Activated CD8-positive, alpha-beta memory T cell treated with anti-CD3 and anti-CD28 coated beads, Interleukin-2, amount 50 U/mL, for 4 hours (primary cell): ENCODE measurements around the gene HEPN1.

Experiments
- DNase-seq: peaks from one replicate; pipeline ENCODE4 v3.0.0-alpha.2; 2020

HEPN1 gene

GRCh38 chr11:124886476-124886875 lies 32.6 kb upstream of the HEPN1 start:
- no peak for DNase-seq

DNA sequence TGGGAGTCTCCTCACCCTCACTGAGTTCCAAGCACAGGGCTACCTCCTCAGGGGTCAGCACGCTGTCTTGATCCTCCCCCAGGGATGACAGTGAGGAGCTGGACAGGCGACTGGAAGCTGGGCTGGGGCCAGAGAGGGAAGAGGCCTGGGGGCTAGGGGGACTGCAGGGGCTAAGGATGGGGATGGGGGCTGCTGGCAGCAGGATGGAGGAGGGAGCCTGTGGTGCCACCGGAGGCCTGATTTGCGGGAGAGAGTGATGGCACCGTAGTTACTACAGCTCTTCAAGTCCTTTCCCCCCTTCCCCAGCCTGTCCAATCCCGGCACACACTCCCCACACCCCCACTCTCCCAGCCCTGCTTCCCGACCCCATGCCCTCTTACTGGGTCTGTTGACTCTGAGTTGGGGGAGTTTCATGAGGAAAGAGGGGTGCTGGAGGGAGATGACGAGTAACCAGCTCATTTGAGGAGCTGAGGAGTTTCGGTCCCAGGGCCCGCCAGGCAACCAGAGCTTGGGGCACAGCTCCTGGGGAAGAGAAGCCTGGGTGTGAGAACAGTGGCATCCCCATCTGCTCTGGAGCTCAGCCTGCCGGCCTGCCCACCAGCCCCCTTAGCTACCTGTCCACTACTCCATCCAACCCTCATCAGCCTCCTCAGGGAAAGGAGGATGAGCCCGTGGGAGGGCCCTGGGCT lies 31.9 kb upstream of the HEPN1 start:
- DNase-seq, result no peak

- no peak for DNase-seq
Measured at GRCh38 chr11:124887667-124888013, 31.4 kb upstream of the HEPN1 start.

- DNase-seq, result no peak
Measured at GRCh38 chr11:124889191-124890091, 29.6 kb upstream of the HEPN1 start.

- DNase-seq, result no peak
Measured at GRCh38 chr11:124890151-124890550, 28.9 kb upstream of the HEPN1 start.

GRCh38 chr11:124890683-124891372 lies 28.2 kb upstream of the HEPN1 start:
- no peak for DNase-seq

DNA sequence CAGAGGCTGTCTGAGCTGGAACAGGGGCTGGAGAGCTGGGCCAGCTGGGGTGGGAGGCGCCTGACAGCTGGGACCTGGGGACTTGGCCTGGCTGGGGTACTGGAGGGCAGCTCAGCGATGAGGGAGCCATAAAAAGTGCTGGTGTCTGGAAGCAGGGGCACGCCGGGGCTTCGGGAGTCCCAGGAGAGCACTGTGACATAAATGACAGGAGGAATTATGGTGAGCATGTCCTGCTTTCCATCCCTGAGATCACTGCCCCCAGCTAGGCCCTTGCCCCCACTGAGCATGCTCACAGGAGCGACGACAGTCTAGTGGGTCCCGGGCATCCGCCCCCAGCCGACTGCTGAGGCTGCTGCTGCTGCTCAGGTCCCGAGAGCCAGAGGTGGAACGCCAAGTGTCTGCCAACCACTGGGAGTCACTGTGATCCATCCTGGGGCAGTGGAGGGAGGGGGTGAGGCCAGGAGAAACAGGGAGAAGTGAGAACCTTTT lies 27.6 kb upstream of the HEPN1 start:
- DNase-seq, result no peak

GRCh38 chr11:124892146-124892545 lies 26.9 kb upstream of the HEPN1 start:
- DNase-seq, result no peak

- DNase-seq, result no peak
Measured at GRCh38 chr11:124892750-124893454, 26.1 kb upstream of the HEPN1 start.

- no peak for DNase-seq
Measured at GRCh38 chr11:124893781-124894401, 25.2 kb upstream of the HEPN1 start.

- DNase-seq, result no peak
Measured at GRCh38 chr11:124894606-124895430, 24.2 kb upstream of the HEPN1 start.

GRCh38 chr11:124895471-124895971 lies 23.5 kb upstream of the HEPN1 start:
- no peak for DNase-seq

GRCh38 chr11:124896071-124896750 lies 22.8 kb upstream of the HEPN1 start:
- no peak for DNase-seq

GRCh38 chr11:124896821-124897391 lies 22.1 kb upstream of the HEPN1 start:
- no peak for DNase-seq

DNA sequence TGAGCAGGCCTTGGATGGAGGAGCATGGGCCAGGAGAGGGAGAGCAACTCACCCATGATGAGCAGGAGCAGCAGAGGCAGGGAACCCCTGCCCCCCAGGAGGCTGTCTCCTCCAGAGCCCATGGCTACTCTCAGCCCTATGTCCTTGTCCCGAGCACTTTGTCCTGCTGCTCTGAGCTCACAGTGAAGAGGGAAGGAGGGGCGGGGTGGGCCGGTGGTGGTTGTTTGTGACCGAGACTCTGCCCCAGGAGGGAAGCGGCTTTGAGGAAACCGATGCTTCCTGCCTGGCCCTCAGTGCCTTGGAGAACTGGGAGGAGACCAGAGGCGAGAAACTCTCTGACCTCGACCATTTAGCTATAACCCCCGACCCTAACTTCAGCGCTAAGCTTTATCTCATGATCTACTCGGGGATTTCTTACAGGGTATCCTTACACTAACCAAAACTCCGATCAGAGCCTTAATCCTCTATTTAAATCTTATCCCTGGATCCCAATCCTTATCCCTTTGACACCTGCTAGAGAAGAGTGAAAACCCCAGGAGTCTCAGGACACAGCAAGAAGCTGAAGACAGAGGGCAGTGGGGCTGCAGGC lies 21.3 kb upstream of the HEPN1 start, which contains the start of gene ROBO4:
TSS of gene ROBO4 (minus strand) at position 192 of the 589 bp plus-strand sequence. CDS start at position 122, 70 bp downstream.
- no peak for DNase-seq

DNA sequence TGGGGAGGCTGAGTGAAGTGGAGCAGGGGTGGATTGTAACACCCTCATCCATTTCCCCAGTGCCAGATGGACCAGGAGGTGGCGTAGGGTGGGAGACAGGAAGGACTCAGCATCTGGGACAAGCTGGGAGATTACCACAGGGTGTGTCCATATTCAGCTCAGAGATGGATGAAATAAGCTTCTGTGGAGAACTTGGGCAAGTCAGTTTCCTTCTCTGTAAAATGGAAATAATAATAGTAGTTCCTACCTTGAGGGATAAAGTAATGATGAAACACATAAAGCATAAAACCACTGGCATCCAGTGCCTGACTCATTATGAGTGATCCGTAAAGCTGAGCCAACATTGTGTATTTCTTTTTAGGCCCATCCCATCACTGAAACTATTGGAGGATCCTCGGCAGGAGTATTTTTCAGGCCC lies 20.8 kb upstream of the HEPN1 start:
- DNase-seq, result no peak

DNA sequence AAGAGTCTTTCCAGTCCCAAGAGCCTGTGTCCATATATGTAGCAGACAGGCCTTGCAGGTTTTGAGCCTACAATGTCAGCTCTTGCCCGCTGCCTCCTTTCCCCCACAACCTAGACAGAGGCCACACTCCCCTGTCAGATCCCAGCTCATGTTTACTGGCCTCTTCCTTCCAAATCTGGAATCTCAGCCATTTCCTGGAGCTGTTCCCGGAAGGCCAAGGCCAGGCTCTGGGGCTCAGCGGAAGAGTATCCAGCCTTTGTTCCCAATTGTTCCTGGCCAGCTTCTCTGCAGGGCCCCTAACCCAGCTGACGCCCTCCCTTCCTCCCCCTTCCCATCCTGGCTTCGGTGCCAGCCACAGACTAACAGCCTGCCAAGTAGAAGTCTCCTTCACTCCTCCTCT lies 20.3 kb upstream of the HEPN1 start:
- no peak for DNase-seq

- no peak for DNase-seq
Measured at GRCh38 chr11:124899383-124900145, 19.5 kb upstream of the HEPN1 start.

DNA sequence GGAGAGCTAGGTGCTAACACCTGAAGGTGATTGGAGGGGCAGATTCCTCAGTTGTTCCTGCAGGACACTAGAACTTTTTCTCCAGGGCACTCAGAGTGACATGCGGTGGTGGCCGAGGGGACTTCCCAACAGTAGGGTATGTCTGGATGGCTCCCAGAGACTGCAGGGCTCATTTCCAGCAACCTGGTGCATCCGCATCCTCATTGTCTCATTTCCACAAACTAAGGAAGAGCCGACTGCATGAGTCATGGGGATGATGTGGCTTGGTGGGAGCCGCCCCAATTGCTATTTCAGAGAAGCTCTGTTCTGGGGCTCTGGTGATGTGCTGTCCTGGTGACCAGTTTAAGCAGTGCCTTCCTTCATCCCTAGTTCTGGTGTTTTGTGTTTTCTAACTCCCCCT lies 18.6 kb upstream of the HEPN1 start:
- DNase-seq, result no peak
